Mesodermal cell (in vitro differentiated cells): ENCODE measurements around the gene GADD45A.

Experiments
- H3K27ac ChIP-seq: 2 replicates; pipeline ENCODE4 v1.7.0; 2013; ENCODE audit warnings: mild to moderate bottlenecking, low read depth, low read length, moderate library complexity; ENCODE audit not compliant: severe bottlenecking
- H3K36me3 ChIP-seq: 2 replicates; pipeline ENCODE4 v1.7.1; 2013; ENCODE audit warnings: mild to moderate bottlenecking, low read length, moderate library complexity; ENCODE audit not compliant: control insufficient read depth, insufficient read depth
- H3K4me1 ChIP-seq: one replicate; pipeline ENCODE4 v1.7.1; 2013; ENCODE audit warnings: mild to moderate bottlenecking, low read length; ENCODE audit not compliant: insufficient read depth, control insufficient read depth, poor library complexity, severe bottlenecking
- H3K4me3 ChIP-seq: 2 replicates; pipeline ENCODE4 v1.7.0; 2013; ENCODE audit warnings: low read length, control low read depth, mild to moderate bottlenecking; ENCODE audit not compliant: insufficient read depth, poor library complexity, severe bottlenecking; ENCODE audit errors: extremely low read depth
- H3K9me3 ChIP-seq: 2 replicates; pipeline ENCODE4 v1.7.1; 2013; ENCODE audit warnings: mild to moderate bottlenecking, low read length, moderate library complexity; ENCODE audit not compliant: control insufficient read depth
- WGBS, 2 experiments: methylation state at CpG; one replicate each; pipeline ENCODE4 v1.1.5; 2013; ENCODE audit warnings: missing lambda C conversion rate in 2 of 2; ENCODE audit not compliant: insufficient coverage in 2 of 2; 5-methylcytosine and 5-hydroxymethylcytosine counted together

Gene GADD45A

DNA sequence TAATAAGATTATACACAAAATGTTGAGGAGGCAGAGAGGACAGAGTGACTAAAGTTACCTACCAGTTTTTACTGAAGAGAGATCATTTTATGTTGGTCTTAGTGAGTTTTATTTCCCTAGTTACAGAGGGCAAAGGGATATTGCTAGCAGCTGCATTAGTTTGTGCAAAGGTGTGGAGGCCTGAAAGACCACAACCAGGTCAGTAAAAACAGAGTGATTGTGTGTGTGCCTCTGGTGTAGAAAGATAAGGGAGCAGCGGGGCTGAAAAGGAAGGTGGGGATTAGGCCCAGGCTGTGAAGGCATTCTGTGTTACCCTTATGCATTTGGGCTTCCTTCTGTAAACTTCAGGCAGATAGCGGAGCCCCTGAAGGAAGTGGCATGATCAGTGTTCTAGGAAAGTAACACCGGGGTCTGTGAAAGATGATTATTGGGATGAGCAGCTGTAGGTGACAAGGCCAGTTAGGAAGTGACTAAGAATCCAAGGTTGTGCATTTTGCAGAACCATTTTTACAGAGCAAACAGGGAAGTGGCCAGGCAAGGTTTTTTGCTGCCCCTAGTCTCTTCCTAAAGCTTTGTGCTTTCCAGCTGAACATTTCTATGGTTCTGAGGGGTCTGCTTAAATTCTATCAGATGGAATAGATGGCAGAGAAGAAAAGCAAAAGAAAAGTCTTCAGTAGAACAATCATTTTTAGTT is 3.7 kb downstream of the GADD45A start:
- Histone ChIP-seq H3K9me3 (no peaks in the 10 kb centered on the region), H3K27ac (peak overlapping the region; percentile 79), H3K36me3 (peaks cover 44% of the 10 kb centered on the region), H3K4me3 (peak overlapping the region; percentile 92), H3K4me1 (peaks cover 22% of the 10 kb centered on the region)
- 58% methylated on average over 2 to 3 of the region's 3 CpGs for WGBS, 2 experiments

DNA sequence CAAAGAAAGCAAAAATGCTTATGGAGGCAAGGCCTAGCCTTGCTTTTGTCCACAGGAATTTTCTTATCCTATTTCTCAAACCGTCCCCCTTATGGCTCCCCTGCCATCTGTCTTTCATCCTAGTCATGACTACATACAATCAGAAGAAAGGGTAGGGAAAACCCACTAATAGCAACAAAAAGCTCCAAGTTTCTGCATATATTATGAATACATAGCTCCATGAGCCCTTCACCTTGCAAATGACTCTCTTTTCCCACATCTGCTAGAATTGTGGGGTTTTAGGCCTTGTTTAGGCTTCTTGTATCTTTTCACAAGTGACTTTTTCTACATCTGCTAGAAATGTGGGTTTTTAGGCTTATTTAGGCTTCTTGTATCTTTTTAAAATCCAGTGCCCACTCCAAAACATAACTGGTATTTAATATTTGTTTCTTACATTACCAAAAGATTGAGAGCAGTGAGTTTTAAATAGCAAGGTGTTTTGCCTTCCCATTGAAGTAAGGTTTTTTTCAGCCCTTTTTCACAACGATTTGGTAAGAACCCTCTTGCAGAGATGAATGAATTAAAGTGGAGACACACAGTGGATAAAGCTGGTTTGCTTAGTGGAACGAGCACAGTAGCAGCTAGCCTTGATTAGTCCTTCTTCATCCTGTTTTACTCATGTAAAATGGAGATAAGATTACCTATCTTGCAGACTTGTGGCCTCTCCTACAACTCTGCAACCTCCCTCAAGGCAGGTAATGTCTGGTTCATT is 4.4 kb downstream of the GADD45A start:
- peaks cover 44% of the 10 kb centered on the region for H3K36me3 ChIP-seq
- H3K27ac ChIP-seq = peak overlapping the region; percentile 79
- peaks cover 16% of the 10 kb centered on the region for H3K4me1 ChIP-seq
- no peaks in the 10 kb centered on the region for H3K9me3 ChIP-seq
- peak overlapping the region; percentile 92 for H3K4me3 ChIP-seq
- WGBS, 2 experiments = 86% methylated on average over 2 to 3 of the region's 3 CpGs

DNA sequence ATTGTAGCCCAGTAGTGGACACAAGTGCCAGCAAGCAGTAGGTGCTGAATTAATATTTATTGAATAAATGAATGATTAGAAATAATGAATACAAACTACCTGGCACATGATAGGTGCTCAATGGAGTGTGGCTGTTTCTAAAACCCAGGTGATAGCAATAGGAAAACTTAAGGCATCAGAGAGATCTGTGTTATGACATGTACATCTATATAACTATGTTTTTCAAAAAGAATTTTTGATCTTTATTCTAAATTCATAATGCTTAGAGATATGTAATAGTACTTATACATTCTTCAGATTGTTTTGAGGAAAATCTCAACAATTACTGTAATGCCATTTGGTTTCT is 5.0 kb downstream of the GADD45A start:
- Histone ChIP-seq H3K9me3 (no peaks in the 10 kb centered on the region), H3K4me3 (no peak overlapping the region), H3K36me3 (peaks cover 44% of the 10 kb centered on the region), H3K4me1 (peaks cover 16% of the 10 kb centered on the region), H3K27ac (no peak overlapping the region)

DNA sequence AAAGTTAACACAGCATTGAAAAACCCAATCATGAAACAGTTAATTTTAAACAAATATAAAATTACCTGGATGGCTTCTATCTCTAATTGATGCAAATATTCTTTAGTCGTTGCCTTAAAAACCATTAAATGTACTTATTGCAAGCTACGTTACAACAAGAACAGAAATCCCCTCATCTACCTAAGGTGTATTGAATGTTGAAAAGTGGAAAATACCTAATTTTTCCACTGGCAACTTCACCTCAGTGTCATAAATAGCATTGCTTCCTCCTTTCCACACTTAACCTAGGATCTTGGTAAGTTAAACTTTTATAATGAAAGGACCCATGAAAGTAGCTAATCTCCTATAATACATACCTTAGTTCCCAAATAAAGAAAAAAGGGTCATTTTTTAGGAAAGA is 5.4 kb downstream of the GADD45A start:
- Histone ChIP-seq H3K36me3 (peaks cover 44% of the 10 kb centered on the region), H3K27ac (no peak overlapping the region), H3K4me1 (peaks cover 16% of the 10 kb centered on the region), H3K9me3 (no peaks in the 10 kb centered on the region), H3K4me3 (no peak overlapping the region)
- no CpG with 5 or more reads among the region's 2 CpGs for WGBS, 2 experiments

DNA sequence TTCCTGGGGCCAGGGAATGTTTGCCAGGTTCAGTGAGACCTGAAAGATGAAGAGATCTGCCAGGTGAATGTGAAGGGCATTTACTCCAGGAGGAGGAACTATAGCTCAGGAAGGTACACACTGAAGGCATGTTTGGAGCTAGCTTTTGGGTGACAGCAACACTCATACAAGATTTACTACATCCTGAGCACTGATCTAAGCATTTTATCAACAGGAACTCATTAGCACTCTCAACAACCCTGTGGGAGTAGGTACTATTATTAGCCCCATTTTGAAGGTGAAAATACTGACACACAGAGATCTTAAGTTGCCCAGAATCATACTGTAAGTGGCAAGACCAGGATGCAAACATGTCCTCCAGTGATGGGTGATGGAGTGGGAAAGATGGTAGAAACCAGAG is 6.7 kb downstream of the GADD45A start:
- no peak overlapping the region for H3K27ac ChIP-seq
- no peaks in the 10 kb centered on the region for H3K9me3 ChIP-seq
- H3K36me3 ChIP-seq = peaks cover 34% of the 10 kb centered on the region
- H3K4me1 ChIP-seq = peaks cover 16% of the 10 kb centered on the region
- H3K4me3 ChIP-seq = no peak overlapping the region

DNA sequence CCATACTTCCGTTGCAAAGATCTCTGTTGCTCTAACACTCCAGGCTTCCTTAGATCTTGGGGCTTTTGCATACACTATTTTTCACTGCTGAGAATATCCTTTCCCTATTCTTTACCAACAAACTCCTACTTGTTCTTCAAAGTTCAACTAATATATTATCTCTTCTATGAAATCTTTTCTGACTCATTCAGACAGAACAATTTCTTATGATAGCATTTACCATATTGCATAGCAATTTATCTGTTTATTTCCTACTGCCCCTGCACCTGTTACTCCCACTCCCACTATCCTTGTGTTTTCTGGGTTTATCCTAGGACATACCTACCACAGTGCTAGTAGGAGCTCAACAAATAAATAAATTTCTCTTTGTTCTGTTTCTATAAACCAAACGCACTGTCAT is 11.0 kb downstream of the GADD45A start:
- whole genome bisulfite sequencing, 2 experiments = 93 to 100% methylated on average over 1 of the region's 2 CpGs
- no peak overlapping the region for H3K4me3 ChIP-seq
- H3K27ac ChIP-seq = no peak overlapping the region
- peaks cover 3% of the 10 kb centered on the region for H3K36me3 ChIP-seq
- H3K4me1 ChIP-seq = peaks cover 21% of the 10 kb centered on the region
- H3K9me3 ChIP-seq = peaks cover 3% of the 10 kb centered on the region

DNA sequence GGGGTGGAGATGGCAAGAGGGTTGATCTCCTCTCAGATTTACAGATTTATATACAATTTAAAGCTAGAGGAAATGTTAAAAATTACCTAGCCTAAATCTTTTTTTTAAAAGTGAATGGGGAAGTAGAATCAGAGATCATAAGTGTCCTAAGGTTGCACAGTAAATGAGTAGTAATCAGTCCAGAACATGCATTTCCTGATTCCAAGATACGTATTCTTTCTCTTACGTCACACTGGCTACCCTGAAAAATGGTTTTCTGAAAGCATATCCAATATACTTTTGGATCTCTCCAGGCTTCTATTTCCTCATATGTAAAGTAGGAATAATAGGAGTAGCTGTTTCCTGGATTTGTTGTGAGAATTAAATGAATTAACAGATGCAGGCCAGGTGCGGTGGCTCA is 11.7 kb downstream of the GADD45A start:
- Histone ChIP-seq H3K9me3 (peaks cover 3% of the 10 kb centered on the region), H3K27ac (no peak overlapping the region), H3K36me3 (no peaks in the 10 kb centered on the region), H3K4me3 (no peak overlapping the region), H3K4me1 (peaks cover 23% of the 10 kb centered on the region)
- WGBS, 2 experiments = 100% methylated on average over 1 to 3 of the region's 3 CpGs

DNA sequence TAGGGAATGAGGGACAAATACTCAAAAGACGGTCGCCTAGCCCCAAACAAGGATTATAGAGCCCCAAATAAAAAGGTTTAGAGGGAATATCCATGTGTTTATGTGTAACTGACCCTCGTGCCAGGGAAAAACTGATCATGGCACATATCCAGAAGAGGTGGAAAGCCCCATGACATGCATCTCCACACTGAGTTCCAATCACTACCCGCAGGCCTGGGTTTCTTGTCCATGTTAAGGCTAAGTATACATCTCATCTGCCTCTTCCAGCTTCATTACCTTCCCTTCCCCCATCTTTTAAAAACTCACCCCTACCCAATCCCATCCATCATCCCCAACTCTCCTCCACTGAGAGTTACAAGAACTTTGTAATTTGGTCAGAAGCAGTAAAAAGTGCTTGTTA is 15.2 kb downstream of the GADD45A start:
- no peak overlapping the region for H3K4me3 ChIP-seq
- peak overlapping the region; percentile 96 for H3K27ac ChIP-seq
- peaks cover 23% of the 10 kb centered on the region for H3K4me1 ChIP-seq
- H3K36me3 ChIP-seq = peaks cover 12% of the 10 kb centered on the region
- peaks cover 3% of the 10 kb centered on the region for H3K9me3 ChIP-seq
- 95 to 100% methylated on average over 3 to 4 of the region's 4 CpGs for WGBS, 2 experiments

DNA sequence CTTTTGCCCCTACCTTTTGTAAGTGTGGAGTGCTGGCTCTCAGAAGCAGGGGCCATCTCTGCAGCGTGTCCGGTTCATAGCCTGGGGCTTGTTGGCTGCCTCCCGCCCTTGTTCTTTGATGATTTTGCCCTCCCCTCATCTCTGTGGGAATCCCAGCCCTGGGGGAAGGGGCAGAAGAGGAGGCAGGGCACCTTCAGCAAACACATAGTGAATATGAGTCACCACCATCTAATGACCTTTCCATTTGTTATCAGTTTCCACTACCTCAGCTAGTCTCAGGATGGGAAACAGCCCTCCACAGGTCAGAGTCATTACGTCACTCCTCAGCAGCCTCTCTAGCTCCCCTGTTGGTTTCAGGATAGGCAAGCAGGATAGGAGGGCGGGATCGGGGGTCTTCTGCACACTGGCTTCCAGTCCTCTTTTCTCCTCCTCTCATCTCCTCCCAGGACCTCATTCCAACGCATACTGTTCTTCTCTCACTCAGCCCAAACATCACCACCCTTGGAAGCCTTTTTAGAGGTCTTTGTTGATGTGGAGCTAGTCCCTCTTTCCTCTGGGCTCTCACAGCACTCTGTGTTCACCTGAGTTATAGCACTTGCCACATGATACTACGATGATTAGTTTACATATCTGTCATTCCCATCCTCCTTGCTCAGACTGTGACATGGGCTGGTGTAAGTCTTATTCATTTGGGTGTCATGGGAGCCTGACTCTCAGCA is 15.8 kb downstream of the GADD45A start:
- 0% methylated on average over 2 of the region's 8 CpGs; no CpG with 5 or more reads in 1 of the 2 experiments for WGBS, 2 experiments
- Histone ChIP-seq H3K4me1 (peaks cover 23% of the 10 kb centered on the region), H3K4me3 (no peak overlapping the region), H3K36me3 (peaks cover 19% of the 10 kb centered on the region), H3K9me3 (peaks cover 3% of the 10 kb centered on the region), H3K27ac (peak overlapping the region; percentile 96)

DNA sequence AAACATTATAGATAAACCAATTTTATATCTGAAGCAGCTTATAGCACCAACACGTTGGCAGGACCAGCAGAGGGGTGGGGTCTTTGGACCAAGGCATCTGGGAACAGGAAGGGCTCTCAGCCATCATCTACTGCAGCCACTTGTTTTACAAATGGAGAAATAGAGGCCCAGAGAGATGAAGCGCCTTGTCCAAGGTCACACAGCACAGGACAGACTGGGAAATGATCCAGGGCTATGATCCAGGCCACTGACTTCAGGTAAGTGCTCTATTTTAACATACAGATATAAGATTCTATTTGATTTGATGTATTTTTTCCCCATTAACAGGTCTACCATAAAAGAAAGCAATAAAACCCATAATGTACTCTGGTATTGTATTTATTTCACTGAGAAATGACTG is 16.9 kb downstream of the GADD45A start:
- WGBS, 2 experiments = 80 to 100% methylated on average over 1 to 2 of the region's 2 CpGs
- Histone ChIP-seq H3K27ac (no peak overlapping the region), H3K36me3 (peaks cover 29% of the 10 kb centered on the region), H3K9me3 (peaks cover 3% of the 10 kb centered on the region), H3K4me1 (peaks cover 25% of the 10 kb centered on the region), H3K4me3 (no peak overlapping the region)

DNA sequence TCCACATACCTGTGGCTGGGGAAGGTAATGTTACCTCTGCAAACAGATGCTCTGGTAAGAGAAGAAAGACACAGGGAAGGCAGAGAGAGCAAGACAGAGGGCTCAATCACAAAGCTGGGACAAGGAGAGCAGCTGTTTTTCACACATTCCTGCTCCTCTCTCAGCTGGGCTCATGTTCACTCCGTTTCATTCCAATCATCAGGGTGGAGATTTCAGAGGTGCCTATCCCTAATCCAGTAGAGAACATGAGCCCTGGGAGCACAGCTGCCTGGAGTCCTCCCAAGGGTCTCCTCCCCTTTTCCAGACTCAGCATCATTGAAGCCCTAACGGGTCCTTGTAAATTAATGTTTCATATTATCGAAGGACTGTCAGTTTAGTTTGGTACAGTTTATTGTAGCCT is 19.4 kb downstream of the GADD45A start:
- no peaks in the 10 kb centered on the region for H3K9me3 ChIP-seq
- H3K4me1 ChIP-seq = peaks cover 32% of the 10 kb centered on the region
- no peak overlapping the region for H3K27ac ChIP-seq
- 64% methylated on average over 1 of the region's 3 CpGs; no CpG with 5 or more reads in 1 of the 2 experiments for WGBS, 2 experiments
- H3K36me3 ChIP-seq = peaks cover 32% of the 10 kb centered on the region
- H3K4me3 ChIP-seq = no peak overlapping the region
